ENCODE measurements around the gene KCNH6.

The KCNH6 gene

GRCh38 chr17:63506627-63507026 lies 16.5 kb upstream of the KCNH6 start:
- DNase-seq (ENCODE audit: low read depth in 2 of 2): no peak

DNA sequence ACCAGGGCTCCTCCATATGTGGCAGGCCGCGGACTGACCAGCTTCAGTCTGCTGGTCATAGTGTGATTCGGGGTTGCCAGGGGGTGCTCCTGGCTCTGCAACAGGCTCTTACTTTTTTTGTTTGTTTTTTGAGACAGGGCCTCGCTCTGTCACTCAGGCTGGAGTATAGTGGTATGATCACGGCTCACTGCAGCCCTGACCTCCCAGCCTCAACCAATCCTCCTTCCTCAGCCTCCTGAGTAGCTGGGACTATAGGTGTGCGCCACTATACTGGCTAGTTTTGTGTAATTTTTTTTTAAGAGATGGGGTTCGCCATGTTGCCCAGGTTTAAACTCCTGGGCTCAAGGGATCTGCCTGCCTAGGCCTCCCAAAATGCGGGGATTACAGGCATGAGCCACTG lies 11.8 kb upstream of the KCNH6 start:
- DNase-seq (ENCODE audit: low read depth in 2 of 2): no peak

DNA sequence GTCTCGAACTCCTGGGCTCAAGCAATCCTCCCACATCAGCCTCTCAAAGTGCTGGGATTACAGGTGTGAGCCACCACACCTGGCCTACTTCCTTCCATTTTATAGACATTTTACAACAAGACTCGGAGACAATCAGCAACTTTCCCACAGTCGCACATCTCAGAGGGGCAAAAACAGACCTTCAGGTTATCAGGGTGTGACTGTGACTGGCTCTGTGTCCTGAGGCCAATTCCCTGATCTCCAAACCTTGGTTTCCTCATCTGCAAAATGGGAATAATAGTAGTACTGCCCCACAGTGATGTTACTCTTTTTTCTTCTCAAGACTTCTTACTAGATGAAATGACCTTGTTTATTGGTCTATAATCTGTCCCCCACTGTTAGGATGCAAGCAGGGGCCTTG lies 10.8 kb upstream of the KCNH6 start:
- DNase-seq (ENCODE audit: low read depth in 2 of 2): no peak

DNA sequence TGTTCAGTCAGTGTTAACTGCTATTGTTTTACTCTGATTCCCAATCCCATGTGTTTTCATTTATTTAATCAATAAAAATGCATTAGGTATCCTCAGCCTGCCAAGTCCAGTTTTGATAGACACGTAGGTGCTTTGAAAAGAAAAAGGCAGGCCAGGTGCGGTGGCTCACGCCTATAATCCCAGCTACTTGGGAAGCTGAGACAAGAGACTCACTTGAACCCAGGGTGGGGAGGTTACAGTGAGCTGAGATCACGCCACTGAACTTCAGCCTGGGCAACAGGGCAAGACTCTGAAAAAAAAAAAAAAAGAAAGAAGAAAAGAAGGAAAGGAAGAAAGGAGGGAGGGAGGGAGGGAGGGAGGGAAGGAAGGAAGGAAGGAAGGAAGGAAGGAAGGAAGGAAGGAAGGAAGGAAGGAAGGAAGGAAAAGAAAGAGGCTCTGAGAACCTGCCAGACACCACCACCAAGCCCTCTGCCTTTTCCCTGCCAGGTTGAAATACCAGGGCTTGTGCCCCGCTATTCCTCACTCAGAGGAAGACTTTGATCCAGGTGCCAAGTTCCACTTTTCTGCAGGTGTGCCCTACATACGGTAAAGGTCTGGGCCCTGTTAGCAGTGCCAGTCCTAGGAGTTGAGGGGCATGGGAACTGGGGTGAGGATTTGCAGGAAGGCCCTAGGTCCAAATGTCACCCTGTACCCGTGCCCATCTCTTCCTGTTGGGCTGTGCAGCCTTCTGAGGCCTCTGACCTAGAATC lies 10.1 kb upstream of the KCNH6 start:
- DNase-seq (ENCODE audit: low read depth in 2 of 2): no peak

DNA sequence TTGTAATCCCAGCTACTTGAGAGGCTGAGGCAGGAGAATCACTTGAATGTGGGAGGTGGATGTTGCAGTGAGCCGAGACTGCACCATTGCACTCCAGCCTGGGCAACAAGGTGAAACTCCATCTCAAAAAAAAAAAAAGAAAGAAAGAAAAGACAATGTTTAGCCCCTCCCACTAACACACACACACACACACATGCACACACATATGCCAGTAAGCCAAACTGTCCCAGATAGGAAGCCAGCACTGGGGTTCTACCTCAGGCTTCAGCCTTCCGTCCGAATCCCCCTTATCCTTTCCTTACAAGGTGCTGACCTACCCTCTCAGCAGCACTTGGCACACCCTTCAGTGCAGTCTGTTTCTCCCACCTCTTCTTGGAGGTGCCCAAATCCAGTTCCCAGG lies 8.7 kb upstream of the KCNH6 start:
- DNase-seq (ENCODE audit: low read depth in 2 of 2): no peak

- DNase-seq (ENCODE audit: low read depth in 2 of 2): no peak
Observed at GRCh38 chr17:63514974-63515373, 8.2 kb upstream of the KCNH6 start.

- no peak for DNase-seq (ENCODE audit: low read depth in 2 of 2)
Observed at GRCh38 chr17:63515426-63515825, 7.7 kb upstream of the KCNH6 start.

DNA sequence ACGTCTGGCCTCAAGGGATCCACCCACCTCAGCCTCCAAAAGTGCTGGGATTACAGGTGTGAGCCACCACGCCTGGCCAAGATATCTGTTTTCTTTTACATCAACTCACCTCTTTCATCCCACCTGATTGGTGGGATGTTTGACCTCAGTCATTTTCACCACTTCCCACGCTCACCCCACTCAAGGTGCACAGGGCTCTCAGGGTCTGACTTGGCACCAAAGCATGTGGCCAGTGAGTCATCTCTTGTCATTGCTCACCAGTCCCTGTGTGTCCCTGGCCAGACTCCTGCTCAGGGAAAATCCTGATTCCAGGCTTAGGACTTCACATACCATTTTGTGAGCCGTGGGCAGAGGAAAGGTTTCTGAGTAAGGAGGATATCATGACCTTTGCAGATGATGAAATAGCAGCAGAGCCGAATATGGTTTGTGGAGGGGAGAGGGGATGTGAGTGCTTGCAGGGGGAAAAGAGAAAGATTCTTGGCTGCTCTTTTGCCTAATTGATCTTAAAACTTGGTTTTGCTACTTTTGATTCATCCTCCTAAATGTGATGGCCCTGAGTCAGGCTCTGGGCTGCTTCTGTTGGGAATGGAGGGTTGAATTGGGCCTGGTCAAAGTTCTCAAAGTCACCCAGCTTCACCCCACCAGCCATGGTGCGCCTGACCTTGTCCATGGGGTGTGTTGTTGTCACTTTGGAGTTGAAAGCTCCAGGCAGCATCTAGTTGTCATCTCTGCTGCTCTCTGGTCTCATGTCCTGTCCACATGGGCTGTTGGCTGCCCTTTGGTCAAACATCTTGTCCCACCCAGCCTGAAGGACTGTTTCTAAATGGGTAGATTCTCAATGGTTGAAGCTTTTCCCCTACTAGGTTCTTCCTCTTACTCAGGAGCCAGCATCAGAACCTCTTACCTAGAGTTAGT lies 6.0 kb upstream of the KCNH6 start:
- DNase-seq (ENCODE audit: low read depth in 2 of 2): no peak

- no peak for DNase-seq (ENCODE audit: low read depth in 2 of 2)
Observed at GRCh38 chr17:63517825-63518534, 5.2 kb upstream of the KCNH6 start.

DNA sequence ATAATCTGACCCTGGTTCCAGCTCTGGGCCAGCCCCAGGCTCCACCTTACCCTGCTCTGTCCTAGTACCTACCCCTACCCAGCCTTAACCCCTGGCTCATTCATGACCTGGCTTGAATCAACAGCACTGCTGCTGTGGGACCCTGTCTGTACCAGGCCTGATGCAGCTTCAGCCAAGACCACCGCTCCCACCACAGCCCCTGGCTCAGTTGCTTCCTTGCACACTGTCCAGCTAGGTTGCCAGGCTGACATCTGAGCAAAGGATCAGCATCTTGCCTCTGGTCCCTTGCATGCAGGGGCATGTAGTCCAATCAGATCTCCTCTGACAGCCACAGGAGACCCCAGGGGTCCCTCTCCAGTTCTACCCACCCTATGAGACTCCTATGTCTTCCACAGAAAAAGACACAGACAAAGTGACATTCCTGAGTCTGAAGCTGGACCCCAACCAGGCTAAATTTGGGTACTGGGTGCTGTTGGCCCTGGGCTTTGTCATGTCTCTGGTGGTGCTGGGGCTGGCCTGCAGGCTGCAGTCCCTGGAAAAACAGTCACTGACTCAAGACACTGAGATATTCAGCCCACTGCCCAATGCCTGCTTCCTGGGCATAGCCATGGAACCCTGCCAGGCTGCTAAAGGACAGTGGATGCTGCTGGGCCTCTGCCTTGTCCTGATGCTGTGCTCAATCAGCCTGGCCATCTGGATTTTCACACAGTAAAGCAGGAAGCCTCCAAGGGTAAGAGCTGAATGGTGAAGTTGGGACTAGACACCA lies 3.9 kb upstream of the KCNH6 start:
- no peak for DNase-seq (ENCODE audit: low read depth in 2 of 2)

DNA sequence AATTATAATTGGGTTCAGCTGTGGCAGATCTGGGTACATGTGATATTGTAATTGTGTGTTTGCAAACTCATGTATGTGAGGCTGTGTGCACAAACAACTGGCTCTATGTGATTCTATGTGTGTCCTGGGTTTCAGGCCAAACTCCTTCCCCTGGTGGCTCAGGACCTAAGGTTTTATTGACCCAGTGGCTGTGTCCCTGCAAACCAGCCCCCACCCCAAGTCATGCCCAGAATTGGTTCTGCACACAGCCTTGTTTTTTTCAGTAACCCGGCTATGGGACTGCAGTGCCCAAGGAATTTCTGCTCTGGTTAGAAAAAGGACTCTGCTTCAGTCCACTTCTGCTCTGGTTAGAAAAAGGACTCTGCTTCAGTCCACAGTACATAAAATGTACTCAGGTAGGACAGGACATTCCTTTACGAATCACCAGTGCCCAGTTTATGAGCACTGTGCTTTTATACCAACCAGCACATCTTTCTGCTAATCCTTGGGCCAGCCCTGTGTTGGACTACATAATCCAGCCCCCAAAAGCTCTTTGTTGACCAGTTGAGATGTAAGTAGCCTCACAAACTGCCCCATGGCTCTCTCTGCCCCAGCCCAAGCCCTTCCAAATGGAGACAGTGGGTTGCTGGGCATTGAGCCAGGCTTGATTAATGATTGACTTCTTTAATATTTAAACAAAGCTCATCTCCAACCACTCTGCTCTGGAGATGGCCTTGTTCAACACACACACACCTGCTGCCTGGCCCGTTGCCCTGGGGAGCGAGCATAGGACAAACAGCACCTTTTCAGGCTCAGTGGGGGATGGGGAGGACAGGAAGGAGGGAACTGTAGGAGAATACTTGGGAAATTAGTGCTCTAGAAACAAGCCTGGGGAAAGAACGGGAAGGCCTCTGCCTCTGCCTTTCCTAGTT lies 2.9 kb upstream of the KCNH6 start:
- no peak for DNase-seq (ENCODE audit: low read depth in 2 of 2)

DNA sequence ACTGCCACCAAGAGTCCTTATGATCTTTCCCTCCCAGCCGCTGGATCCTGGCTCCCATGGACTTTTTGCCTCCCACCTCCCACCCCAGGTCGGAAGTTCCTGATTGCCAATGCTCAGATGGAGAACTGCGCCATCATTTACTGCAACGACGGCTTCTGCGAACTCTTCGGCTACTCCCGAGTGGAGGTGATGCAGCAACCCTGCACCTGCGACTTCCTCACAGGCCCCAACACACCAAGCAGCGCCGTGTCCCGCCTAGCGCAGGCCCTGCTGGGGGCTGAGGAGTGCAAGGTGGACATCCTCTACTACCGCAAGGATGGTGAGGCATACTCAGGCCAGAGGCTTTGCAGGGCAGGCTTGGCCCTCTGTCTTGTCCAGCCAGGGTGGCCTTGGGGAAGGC lies 893 bp downstream of the KCNH6 start:
- DNase-seq (ENCODE audit: low read depth in 2 of 2): no peak

- no peak for DNase-seq (ENCODE audit: low read depth in 2 of 2)
Observed at GRCh38 chr17:63525190-63525946, 2.2 kb downstream of the KCNH6 start.

GRCh38 chr17:63526861-63527260 lies 3.7 kb downstream of the KCNH6 start:
- DNase-seq (ENCODE audit: low read depth in 2 of 2): no peak

GRCh38 chr17:63528183-63528582 lies 5.0 kb downstream of the KCNH6 start:
- DNase-seq (ENCODE audit: low read depth in 2 of 2): no peak

DNA sequence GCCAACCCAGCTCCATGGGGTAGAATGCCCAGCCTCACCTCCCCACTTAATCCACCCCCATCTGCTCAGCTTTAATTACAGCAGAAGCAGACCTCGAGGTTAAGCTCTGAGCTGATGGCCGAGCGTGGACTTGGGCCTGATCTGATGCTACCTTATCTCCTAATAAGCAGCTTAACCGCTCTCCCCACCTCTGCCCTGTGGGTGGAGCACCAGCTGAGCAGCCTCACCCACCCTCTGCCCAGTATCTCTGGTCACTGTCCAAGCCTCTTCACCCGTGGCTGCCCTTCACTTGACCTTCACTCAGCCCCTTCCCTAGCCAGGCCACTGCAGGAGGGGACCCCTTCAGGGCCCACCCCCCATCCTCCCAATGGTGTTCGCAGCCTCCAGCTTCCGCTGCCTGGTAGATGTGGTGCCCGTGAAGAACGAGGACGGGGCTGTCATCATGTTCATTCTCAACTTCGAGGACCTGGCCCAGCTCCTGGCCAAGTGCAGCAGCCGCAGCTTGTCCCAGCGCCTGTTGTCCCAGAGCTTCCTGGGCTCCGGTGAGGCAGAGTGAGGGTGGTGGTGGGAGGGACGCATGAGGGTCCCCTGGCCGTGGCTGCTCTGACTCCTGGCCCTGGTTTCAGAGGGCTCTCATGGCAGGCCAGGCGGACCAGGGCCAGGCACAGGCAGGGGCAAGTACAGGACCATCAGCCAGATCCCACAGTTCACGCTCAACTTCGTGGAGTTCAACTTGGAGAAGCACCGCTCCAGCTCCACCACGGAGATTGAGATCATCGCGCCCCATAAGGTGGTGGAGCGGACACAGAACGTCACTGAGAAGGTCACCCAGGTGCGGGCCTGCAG lies 6.8 kb downstream of the KCNH6 start:
- DNase-seq (ENCODE audit: low read depth in 2 of 2): no peak

- no peak for DNase-seq (ENCODE audit: low read depth in 2 of 2)
Observed at GRCh38 chr17:63530557-63531021, 7.4 kb downstream of the KCNH6 start.

DNA sequence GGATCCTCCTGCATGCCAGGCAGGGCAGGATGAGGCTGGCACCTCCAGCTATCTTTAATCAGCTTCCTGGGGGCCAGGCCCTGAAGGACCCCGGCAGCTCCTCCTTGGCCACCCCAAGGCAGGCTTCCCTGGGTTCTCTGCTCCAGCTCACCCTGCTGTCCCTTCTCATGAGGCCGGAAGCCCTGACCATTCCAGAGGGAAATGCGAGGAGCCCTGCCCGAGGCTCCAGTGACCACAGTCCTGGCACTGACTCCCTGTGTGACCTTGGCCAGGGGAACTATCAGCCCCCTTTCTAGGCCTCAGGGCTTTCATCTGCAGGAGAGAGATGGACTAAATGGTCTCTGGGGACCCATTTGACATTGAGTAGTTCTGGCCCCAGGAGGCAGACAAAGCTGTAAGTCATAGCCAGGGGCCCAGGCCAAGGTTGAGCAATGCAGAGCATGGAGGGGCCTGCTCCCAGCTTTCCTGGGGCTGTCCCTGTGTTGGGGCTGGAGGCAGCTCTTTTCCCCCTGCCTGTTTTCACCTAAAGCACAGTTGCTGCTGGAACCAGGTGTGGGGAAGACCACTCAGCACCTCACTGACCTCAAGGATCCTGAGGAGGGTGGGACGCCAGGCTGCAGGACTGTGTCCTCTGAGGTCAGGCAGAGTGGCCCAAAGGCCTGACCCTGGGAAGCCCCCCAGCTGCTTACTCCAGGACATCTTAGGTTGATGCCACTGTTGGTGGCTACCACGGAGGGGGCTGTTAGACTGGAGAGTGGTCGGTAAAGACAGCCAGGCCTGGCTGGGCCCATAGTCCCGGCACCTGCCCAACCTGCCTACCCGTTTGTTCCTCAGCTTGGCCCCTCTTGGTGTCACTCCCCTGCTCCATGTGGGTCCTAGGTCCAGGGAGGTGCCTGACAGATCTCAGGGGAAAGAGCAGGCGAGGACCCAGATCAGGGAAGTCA lies 8.1 kb downstream of the KCNH6 start:
- DNase-seq (ENCODE audit: low read depth in 2 of 2): no peak

All from fibroblast of skin of left quadriceps (primary cell).